ENCODE results near the gene CEP89. TPM values are rescaled to one million over a fixed set of nuclear protein-coding genes. Genes with fewer than 3 reads are reported as not detected.

The CEP89 gene
- total RNA-seq, 3 donors from 2014 or later = 12.6 to 19.0 (median 16.1) TPM

GRCh38 chr19:32930567-32930966 is 41.2 kb downstream of the CEP89 start:
- no peak for ATAC-seq

GRCh38 chr19:32928806-32929205 is 43.0 kb downstream of the CEP89 start:
- intact Hi-C loops (cut with DNase I, micrococcal nuclease) = no loop called here
- ATAC-seq (no peak), DNase-seq (no peak)
- TF ChIP-seq CTCF (IDR thresholded peaks at IDR 0.05) = no peak
- Histone ChIP-seq H3K4me1 (ENCODE audit: low read depth) (peaks cover 3% of the 10 kb centered on the region), H3K36me3 (ENCODE audit: low read depth) (no peaks in the 10 kb centered on the region), H3K4me3 (no peak overlapping the region), H3K9me3 (no peaks in the 10 kb centered on the region)

More at GRCh38 chr19:32930567-32930966, 41.2 kb downstream of the CEP89 start:
- no peak for DNase-seq
- Histone ChIP-seq H3K4me3 (no peak overlapping the region), H3K9me3 (no peaks in the 10 kb centered on the region), H3K36me3 (ENCODE audit: low read depth) (no peaks in the 10 kb centered on the region), H3K4me1 (ENCODE audit: low read depth) (no peaks in the 10 kb centered on the region)
- intact Hi-C loops (cut with DNase I, micrococcal nuclease) = no loop called here
- no peak for TF ChIP-seq CTCF (IDR thresholded peaks at IDR 0.05)

- ATAC-seq (peak; percentile 97), DNase-seq (peak in 2 of 3 donors; percentile 54 to 56)
- no peak for TF ChIP-seq CTCF (IDR thresholded peaks at IDR 0.05)
- H3K9me3 ChIP-seq = no peaks in the 10 kb centered on the region
- intact Hi-C loops (cut with DNase I, micrococcal nuclease) = no loop called here
- peaks cover 3% of the 10 kb centered on the region for H3K4me1 ChIP-seq (ENCODE audit: low read depth)
- no peaks in the 10 kb centered on the region for H3K36me3 ChIP-seq (ENCODE audit: low read depth)
- no peak overlapping the region for H3K4me3 ChIP-seq
Observed at GRCh38 chr19:32924200-32924599, 47.6 kb downstream of the CEP89 start.

- Histone ChIP-seq H3K4me3 (no peak overlapping the region), H3K36me3 (ENCODE audit: low read depth) (no peaks in the 10 kb centered on the region), H3K9me3 (no peaks in the 10 kb centered on the region), H3K4me1 (ENCODE audit: low read depth) (peaks cover 3% of the 10 kb centered on the region)
- no peak for TF ChIP-seq CTCF (IDR thresholded peaks at IDR 0.05)
- no peak for DNase-seq
- intact Hi-C loops (cut with DNase I, micrococcal nuclease) = no loop called here
- no peak for ATAC-seq
Observed at GRCh38 chr19:32921624-32922023, 50.1 kb downstream of the CEP89 start.

GRCh38 chr19:32919365-32919764 is 52.4 kb downstream of the CEP89 start:
- TF ChIP-seq CTCF (IDR thresholded peaks at IDR 0.05) = no peak
- intact Hi-C loops (cut with DNase I, micrococcal nuclease) = no loop called here
- no peaks in the 10 kb centered on the region for H3K36me3 ChIP-seq (ENCODE audit: low read depth)

GRCh38 chr19:32917616-32917996 is 54.2 kb downstream of the CEP89 start:
- Histone ChIP-seq H3K4me3 (no peak overlapping the region), H3K36me3 (ENCODE audit: low read depth) (no peaks in the 10 kb centered on the region), H3K4me1 (ENCODE audit: low read depth) (no peaks in the 10 kb centered on the region), H3K9me3 (no peaks in the 10 kb centered on the region)
- TF ChIP-seq CTCF (IDR thresholded peaks at IDR 0.05) = no peak
- ATAC-seq (no peak), DNase-seq (no peak)
- intact Hi-C loops (cut with DNase I, micrococcal nuclease) = no loop called here

More at GRCh38 chr19:32919365-32919764, 52.4 kb downstream of the CEP89 start:
- Histone ChIP-seq H3K9me3 (no peaks in the 10 kb centered on the region), H3K4me1 (ENCODE audit: low read depth) (peaks cover 3% of the 10 kb centered on the region), H3K4me3 (no peak overlapping the region)
- ATAC-seq (no peak), DNase-seq (no peak)
